WI38 (cell line): ENCODE data around the gene EMC8.

ENCODE experiments used
- H3K4me3 ChIP-seq: 2 replicates; pipeline ENCODE4 v1.5.1; 2011; ENCODE audit warnings: low read depth, mild to moderate bottlenecking, control low read depth, low read length
- CTCF ChIP-seq: IDR thresholded peaks from 2 replicates; pipeline ENCODE4 v1.5.1; 2012; ENCODE audit warnings: low read depth, mild to moderate bottlenecking, control low read depth, low read length

The EMC8 gene

GRCh38 chr16:85754413-85754812 lies 44.9 kb downstream of the EMC8 start:
- no peak for TF ChIP-seq CTCF
- no peak overlapping the region for H3K4me3 ChIP-seq

DNA sequence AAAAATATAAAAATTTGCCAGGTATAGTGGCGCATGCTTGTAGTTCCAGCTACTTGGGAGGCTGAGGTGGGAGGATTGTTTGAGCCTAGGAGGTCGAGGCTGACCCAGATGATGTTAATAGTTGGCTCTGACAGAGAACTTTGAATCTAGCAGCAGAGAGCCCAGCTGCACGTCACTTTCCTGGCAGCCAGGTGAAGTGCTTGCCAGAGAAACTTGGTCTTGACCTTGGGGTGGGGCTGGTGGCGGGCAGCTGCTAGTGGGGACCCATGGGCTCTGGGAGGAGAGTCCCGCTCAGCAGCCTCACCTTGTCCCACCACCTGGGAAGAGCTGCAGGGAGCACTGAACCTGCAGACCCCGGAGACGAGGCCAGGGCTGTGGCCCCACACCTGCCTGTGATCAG lies 45.4 kb downstream of the EMC8 start:
- TF ChIP-seq CTCF = no peak
- no peak overlapping the region for H3K4me3 ChIP-seq

DNA sequence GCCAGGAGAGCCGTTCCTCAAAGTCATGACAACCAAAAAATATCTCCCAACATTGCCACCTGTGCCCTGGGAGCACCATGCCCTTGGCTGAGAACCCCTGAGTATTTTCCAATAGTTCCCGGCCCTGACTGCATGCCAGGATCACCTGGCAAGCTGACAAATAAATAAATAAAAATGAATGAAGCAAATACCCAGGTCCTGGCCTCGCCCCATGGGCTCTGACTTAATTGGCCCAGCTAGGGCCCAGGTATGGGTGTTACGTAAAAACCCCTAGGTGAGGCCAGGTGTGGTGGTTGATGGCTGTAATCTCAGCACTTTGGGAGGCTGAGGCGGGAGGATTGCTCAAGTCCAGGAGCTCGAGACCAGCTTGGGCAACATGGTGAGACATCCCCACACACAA lies 45.8 kb downstream of the EMC8 start:
- no peak for TF ChIP-seq CTCF
- H3K4me3 ChIP-seq = no peak overlapping the region

DNA sequence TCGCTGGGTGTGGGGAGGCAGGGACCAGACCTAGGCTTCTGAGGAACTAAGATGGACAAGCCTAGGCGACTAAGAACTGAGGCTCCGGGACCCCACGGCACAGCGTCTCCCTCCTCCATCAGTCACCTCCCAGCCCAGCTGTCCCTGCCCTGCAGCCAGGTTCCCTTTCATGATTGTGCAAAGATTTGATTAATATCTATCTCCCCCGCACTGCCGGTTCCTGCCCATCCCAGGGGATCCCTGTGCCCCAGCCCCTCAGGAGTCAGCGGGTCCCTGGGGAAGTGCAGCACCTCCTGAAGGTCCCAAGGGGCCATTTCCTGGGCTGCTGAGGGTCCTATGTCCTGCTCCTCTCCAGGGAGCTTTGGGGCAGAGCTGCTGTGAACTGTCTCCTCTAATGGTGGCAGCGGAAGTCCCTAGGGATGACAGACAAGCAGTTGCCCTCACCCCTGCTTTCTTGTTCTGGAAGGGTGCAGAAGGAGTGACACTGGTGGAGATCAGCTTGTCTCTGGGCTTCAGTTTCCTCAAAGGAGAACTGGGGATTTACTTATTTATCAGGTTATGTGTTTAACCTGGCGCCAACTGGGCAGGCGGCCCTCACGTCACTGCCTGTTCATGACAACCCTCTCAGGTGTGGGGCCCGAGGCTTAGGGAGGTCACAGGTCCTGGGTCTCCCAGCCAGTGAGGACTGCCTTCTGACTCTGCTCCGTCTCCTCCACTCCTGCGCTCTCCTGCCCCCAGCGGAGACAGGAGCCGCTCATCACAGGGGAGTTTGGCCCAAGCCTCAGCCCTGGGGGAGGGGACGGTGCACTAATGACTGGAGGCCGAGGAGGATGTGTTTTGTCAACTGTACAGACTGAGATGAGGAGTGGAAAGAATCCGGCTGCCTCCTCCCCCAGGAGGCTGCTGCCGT lies 46.6 kb downstream of the EMC8 start:
- no peak overlapping the region for H3K4me3 ChIP-seq

DNA sequence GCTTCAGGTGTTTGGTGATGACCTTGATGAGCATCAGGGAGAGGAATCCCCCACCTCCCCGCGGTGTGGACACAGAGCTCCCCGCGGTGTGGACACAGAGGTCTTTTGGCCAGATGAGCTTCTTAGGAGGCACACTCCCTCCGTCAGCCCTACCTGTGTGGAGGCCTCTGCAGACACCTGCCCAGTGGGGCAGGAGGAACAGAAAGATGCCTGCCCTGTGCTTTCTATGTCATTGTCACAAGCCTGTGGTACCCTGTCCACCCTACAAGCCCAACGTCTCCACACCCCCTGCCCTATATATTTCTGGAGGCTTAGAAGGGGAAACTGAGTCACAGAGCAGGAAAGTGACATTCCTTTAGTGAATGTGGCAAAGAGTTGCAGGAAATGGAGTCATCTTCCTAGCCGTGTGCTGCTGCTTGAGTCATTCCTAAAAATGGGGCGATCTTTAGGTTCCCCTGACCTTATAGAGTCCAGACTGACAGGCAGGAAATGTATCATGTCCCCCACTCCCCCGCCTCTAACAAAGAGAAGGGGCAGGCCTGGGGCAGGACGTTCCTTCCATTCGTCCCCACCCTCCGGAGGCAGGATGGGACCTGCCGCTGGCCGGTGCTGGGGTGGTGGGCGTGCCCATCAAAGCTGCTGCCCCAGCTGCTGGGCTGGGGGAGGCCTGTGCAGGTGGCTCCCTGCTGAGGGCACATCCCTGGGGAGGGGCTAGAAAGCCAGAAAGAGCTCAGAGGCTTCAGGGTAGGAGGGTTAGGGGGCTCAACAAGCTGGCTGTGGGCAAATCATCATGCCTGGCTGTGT lies 47.4 kb downstream of the EMC8 start:
- H3K4me3 ChIP-seq = peak overlapping the region; percentile 52
- TF ChIP-seq CTCF = no peak

More for the DNA sequence above, 46.6 kb downstream of the EMC8 start:
- peak; percentile 18; the same call in 1 of the 2 replicates for TF ChIP-seq CTCF

- no peak for TF ChIP-seq CTCF
- H3K4me3 ChIP-seq = peak within 1 kb of the TSS; percentile 69
Observed at GRCh38 chr16:85750827-85751697, 48.3 kb downstream of the EMC8 start, which contains the start of gene C16orf74. Gene C16orf74, minus strand, starts transcription at chr16:85751096. Its CDS starts 15,879 bp downstream, at chr16:85735217.
